IMR-90 (cell line): ENCODE results near the gene THAP12. TPM values are rescaled to one million over a fixed set of nuclear protein-coding genes. Genes with fewer than 3 reads are reported as not detected.

ENCODE experiments used
- ATAC-seq: fragments of 200-7000 bp; cut with Tn5 transposase; 2 replicates; pipeline ENCODE4 v1.9.1; 2020; ENCODE audit warnings: low read depth, mild to moderate bottlenecking, moderate library complexity
- BruUV-seq: library from RNA; stranded (reverse); fragments of 400-500 nt; replicated peaks from 2 replicates; lab custom pipeline; 2021; lab: Mats Ljungman, UMichigan
- CTCF ChIA-PET: fragments of 300-600 bp; formaldehyde crosslinking; extraction: SDS; loops from one replicate; lab custom pipeline; 2021; ENCODE audit warnings: antibody characterized with exemption; lab: Yijun Ruan, JAX
- POLR2A ChIA-PET: fragments of 300-600 bp; sonication (Branson Sonifier 250); formaldehyde crosslinking; loops from one replicate; lab custom pipeline; 2022; ENCODE audit warnings: antibody characterized with exemption; ENCODE audit not compliant: unreplicated experiment; lab: Charles Lee
- DNase-seq: peaks from one replicate; pipeline ENCODE4 v3.0.0; 2013
- H2AFZ ChIP-seq: replicated peaks from 2 replicates; pipeline ENCODE3; 2013; ENCODE audit warnings: low read length, mild to moderate bottlenecking; ENCODE audit not compliant: poor library complexity
- H2AK5ac ChIP-seq: 2 replicates; pipeline ENCODE4 v1.6.1; 2013; ENCODE audit warnings: low read depth, low read length, inconsistent platforms
- H2AK9ac ChIP-seq: replicated peaks from 2 replicates; pipeline ENCODE3; 2013; ENCODE audit warnings: mild to moderate bottlenecking, low read depth, low read length, moderate library complexity; ENCODE audit not compliant: poor library complexity
- H2BK120ac ChIP-seq: 2 replicates; pipeline ENCODE4 v1.6.1; 2013; ENCODE audit warnings: low read depth, low read length, inconsistent platforms
- H2BK15ac ChIP-seq: 3 replicates; pipeline ENCODE4 v1.6.1; 2013; ENCODE audit warnings: low read depth, low read length, inconsistent platforms
- H2BK20ac ChIP-seq: 2 replicates; pipeline ENCODE4 v1.6.1; 2013; ENCODE audit warnings: low read depth, mild to moderate bottlenecking, inconsistent platforms, low read length, moderate library complexity
- H2BK5ac ChIP-seq: 2 replicates; pipeline ENCODE4 v1.6.1; 2013; ENCODE audit warnings: mild to moderate bottlenecking, low read depth, low read length, inconsistent platforms; ENCODE audit not compliant: poor library complexity, severe bottlenecking
- H3K14ac ChIP-seq: replicated peaks from 2 replicates; pipeline ENCODE4 v1.6.1; 2013; ENCODE audit warnings: low read depth, low read length, inconsistent platforms
- H3K18ac ChIP-seq: 2 replicates; pipeline ENCODE4 v1.6.1; 2013; ENCODE audit warnings: low read depth, low read length, control low read depth
- H3K23ac ChIP-seq: 2 replicates; pipeline ENCODE4 v1.6.1; 2013; ENCODE audit warnings: low read depth, low read length, inconsistent platforms
- H3K27ac ChIP-seq: 2 replicates; pipeline ENCODE4 v1.5.1; 2013; ENCODE audit warnings: mild to moderate bottlenecking, control low read depth, low read length; ENCODE audit not compliant: insufficient read depth
- H3K27me3 ChIP-seq: 2 replicates; pipeline ENCODE4 v1.6.1; 2013; ENCODE audit warnings: low read length; ENCODE audit not compliant: control insufficient read depth, insufficient read depth
- H3K36me3 ChIP-seq: 2 replicates; pipeline ENCODE4 v1.6.1; 2013; ENCODE audit warnings: low read length, mixed read lengths; ENCODE audit not compliant: control insufficient read depth, insufficient read depth
- H3K4ac ChIP-seq: 2 replicates; pipeline ENCODE4 v1.6.1; 2013; ENCODE audit warnings: low read depth, low read length, inconsistent platforms
- H3K4me1 ChIP-seq: 2 replicates; pipeline ENCODE4 v1.6.1; 2013; ENCODE audit warnings: low read length, mixed read lengths; ENCODE audit not compliant: control insufficient read depth, insufficient read depth
- H3K4me2 ChIP-seq: 2 replicates; pipeline ENCODE4 v1.6.1; 2013; ENCODE audit warnings: low read depth, mild to moderate bottlenecking, control low read depth, low read length, moderate library complexity
- H3K4me3 ChIP-seq: 2 replicates; pipeline ENCODE4 v1.5.1; 2013; ENCODE audit warnings: low read depth, mild to moderate bottlenecking, control low read depth, low read length, moderate library complexity; ENCODE audit not compliant: insufficient read depth
- H3K56ac ChIP-seq: 2 replicates; pipeline ENCODE4 v1.6.1; 2013; ENCODE audit warnings: low read length, inconsistent platforms; ENCODE audit not compliant: insufficient read depth; ENCODE audit errors: extremely low read depth
- H3K79me1 ChIP-seq, 2 experiments: 2 replicates each; pipeline ENCODE4 v1.6.1; 2013; ENCODE audit warnings: low read length in 2 of 2, inconsistent platforms in 1 of 2, low read depth in 1 of 2
- H3K9ac ChIP-seq: 2 replicates; pipeline ENCODE4 v1.6.1; 2013; ENCODE audit warnings: low read depth, low read length, control low read depth
- H3K9me1 ChIP-seq: 2 replicates; pipeline ENCODE4 v1.6.1; 2013; ENCODE audit warnings: low read length, inconsistent platforms; ENCODE audit not compliant: insufficient read depth
- H3K9me3 ChIP-seq: 2 replicates; pipeline ENCODE4 v1.6.1; 2013; ENCODE audit warnings: low read length; ENCODE audit not compliant: control insufficient read depth, insufficient read depth
- H4K20me1 ChIP-seq: 2 replicates; pipeline ENCODE4 v1.6.1; 2013; ENCODE audit warnings: low read length, inconsistent platforms; ENCODE audit not compliant: insufficient read depth
- H4K5ac ChIP-seq: 2 replicates; pipeline ENCODE4 v1.6.1; 2013; ENCODE audit warnings: mild to moderate bottlenecking, low read depth, low read length, control low read depth
- H4K8ac ChIP-seq, 2 experiments: 2 replicates each; pipeline ENCODE4 v1.6.1; 2013; ENCODE audit warnings: low read depth in 2 of 2, low read length in 2 of 2, control low read depth in 1 of 2, inconsistent platforms in 1 of 2
- H4K91ac ChIP-seq: 2 replicates; pipeline ENCODE4 v1.6.1; 2013; ENCODE audit warnings: low read depth, low read length, inconsistent platforms; ENCODE audit not compliant: insufficient read depth
- BHLHE40 ChIP-seq: fragments of 150-350 bp; IDR thresholded peaks from 2 replicates; pipeline ENCODE4 v1.6.1; 2016; ENCODE audit warnings: mild to moderate bottlenecking, low read depth, low read length
- CEBPB ChIP-seq: IDR thresholded peaks from 2 replicates; pipeline ENCODE4 v1.6.1; 2012; ENCODE audit warnings: low read depth, low read length, improper control_type of control experiment
- CHD1 ChIP-seq: IDR thresholded peaks from 2 replicates; pipeline ENCODE4 v1.6.1; 2012; ENCODE audit warnings: low read depth, low read length, improper control_type of control experiment
- FOS ChIP-seq: fragments of 150-350 bp; IDR thresholded peaks from 2 replicates; pipeline ENCODE4 v1.6.1; 2016; ENCODE audit warnings: low read depth, low read length
- MAZ ChIP-seq: IDR thresholded peaks from 2 replicates; pipeline ENCODE4 v1.6.1; 2012; ENCODE audit warnings: low read depth, mild to moderate bottlenecking, low read length, improper control_type of control experiment, moderate library complexity, borderline replicate concordance
- MXI1 ChIP-seq: IDR thresholded peaks from 2 replicates; pipeline ENCODE4 v1.6.1; 2012; ENCODE audit warnings: low read depth, mild to moderate bottlenecking, low read length, moderate library complexity, borderline replicate concordance
- NFE2L2 ChIP-seq: fragments of 150-350 bp; IDR thresholded peaks from 2 replicates; pipeline ENCODE4 v1.6.1; 2016; ENCODE audit warnings: low read depth, mild to moderate bottlenecking, low read length
- RAD21 ChIP-seq: IDR thresholded peaks from 2 replicates; pipeline ENCODE4 v1.6.1; 2012; ENCODE audit warnings: low read length, improper control_type of control experiment
- RCOR1 ChIP-seq: IDR thresholded peaks from 2 replicates; pipeline ENCODE4 v1.6.1; 2012; ENCODE audit warnings: mild to moderate bottlenecking, low read length, improper control_type of control experiment; ENCODE audit not compliant: insufficient replicate concordance
- SMC3 ChIP-seq: fragments of 150-350 bp; IDR thresholded peaks from 2 replicates; pipeline ENCODE4 v1.6.1; 2016; ENCODE audit warnings: low read depth, mild to moderate bottlenecking, antibody characterized with exemption, low read length, moderate library complexity
- WGBS, 2 experiments: methylation state at CpG; one replicate each; pipeline versions ENCODE4 v1.1.5 to v1.1.7; 2013; ENCODE audit warnings: missing lambda C conversion rate in 2 of 2; ENCODE audit not compliant: insufficient read length in 1 of 2; ENCODE audit errors: extremely low coverage in 2 of 2; 5-methylcytosine and 5-hydroxymethylcytosine counted together
- dilution Hi-C: fragments of 300-500 bp; cut with HindIII; formaldehyde crosslinking; loops from one replicate; pipeline ENCODE4 v1.14.3; 2018; ENCODE audit warnings: low sequenced_read_pairs; ENCODE audit not compliant: unreplicated experiment
- in situ Hi-C: fragments of 300-500 bp; cut with MboI; formaldehyde crosslinking; loops from 3 replicates; pipeline ENCODE4 v1.14.3; 2019; ENCODE audit warnings: low sequenced_read_pairs, inconsistent platforms, mixed read lengths
- intact Hi-C: fragments of 100-400 bp; cut with micrococcal nuclease; formaldehyde crosslinking; loops from 2 replicates; pipeline ENCODE4 v1.10.0; 2022
- polyA plus RNA-seq, 3 experiments: library from polyadenylated mRNA; depleted of rRNA; stranded (reverse); fragments of >200 nt; gene quantifications; 2 replicates each; pipeline ENCODE4 v1.2.3, GENCODE V29; 2012; ENCODE audit warnings: low replicate concordance in 1 of 3
- total RNA-seq: library from RNA; depleted of rRNA; stranded (reverse); fragments of >200 nt; gene quantifications from 2 replicates; pipeline ENCODE4 v1.2.3, GENCODE V29; 2012
- TF ChIP-seq, protein P1 (sequence below): fragments of 150-350 bp; IDR thresholded peaks from 2 replicates; pipeline ENCODE4 v1.6.1; 2017; ENCODE audit warnings: mild to moderate bottlenecking, antibody characterized with exemption, low read length, low read depth
- TF ChIP-seq, protein P2 (sequence below): conservative IDR thresholded peaks from 2 replicates; pipeline ENCODE4 v1.5.1; 2012; ENCODE audit warnings: mild to moderate bottlenecking, low read depth, low read length, improper control_type of control experiment

THAP12 gene
- total and polyA plus RNA-seq, 2 of the 4 experiments (the other 2 are of a cell fraction) = 25.1 to 27.3 TPM

DNA sequence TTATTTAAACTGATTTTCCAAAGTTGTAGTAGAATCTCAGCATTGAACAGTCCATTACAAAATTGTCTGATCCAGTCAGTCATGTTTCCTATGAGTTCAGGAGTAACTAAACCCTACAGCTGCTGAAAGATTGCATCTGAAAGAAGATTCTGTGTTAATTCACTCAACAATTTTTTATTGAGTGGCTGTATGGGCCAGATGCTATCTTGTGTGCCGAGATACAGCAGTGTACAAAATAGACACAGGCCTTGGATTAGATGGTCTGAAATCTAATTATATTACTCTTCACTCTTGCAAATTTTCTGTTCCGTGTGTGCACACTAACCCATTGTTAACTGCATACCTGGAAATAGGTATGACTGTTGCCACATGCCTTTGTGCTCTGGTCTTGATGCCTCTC, 7.5 kb upstream of the THAP12 start:
- no peak overlapping the region for H2AK5ac ChIP-seq
- H2AFZ ChIP-seq = no peak overlapping the region
- H4K8ac ChIP-seq = no peak overlapping the region
- H3K18ac ChIP-seq = no peak overlapping the region
- no peak overlapping the region for H3K14ac ChIP-seq
- POLR2A ChIA-PET = interaction anchor here (0.6 kb wide), 1 partner anchor 14 kb away, joined by 4 read pairs; no protein-coding TSS in a partner anchor
- H2BK5ac ChIP-seq = no peak overlapping the region
- no peak overlapping the region for H3K27ac ChIP-seq
- no peak for ATAC-seq
- H3K4ac ChIP-seq = no peak overlapping the region
- H2BK120ac ChIP-seq = no peak overlapping the region
- TF ChIP-seq RCOR1 = no peak
- TF ChIP-seq, protein P1, sequence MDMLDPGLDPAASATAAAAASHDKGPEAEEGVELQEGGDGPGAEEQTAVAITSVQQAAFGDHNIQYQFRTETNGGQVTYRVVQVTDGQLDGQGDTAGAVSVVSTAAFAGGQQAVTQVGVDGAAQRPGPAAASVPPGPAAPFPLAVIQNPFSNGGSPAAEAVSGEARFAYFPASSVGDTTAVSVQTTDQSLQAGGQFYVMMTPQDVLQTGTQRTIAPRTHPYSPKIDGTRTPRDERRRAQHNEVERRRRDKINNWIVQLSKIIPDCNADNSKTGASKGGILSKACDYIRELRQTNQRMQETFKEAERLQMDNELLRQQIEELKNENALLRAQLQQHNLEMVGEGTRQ = no peak
- no peak for TF ChIP-seq MAZ
- no peak for TF ChIP-seq SMC3
- TF ChIP-seq NFE2L2 = no peak
- TF ChIP-seq MXI1 = no peak
- TF ChIP-seq, protein P2, sequence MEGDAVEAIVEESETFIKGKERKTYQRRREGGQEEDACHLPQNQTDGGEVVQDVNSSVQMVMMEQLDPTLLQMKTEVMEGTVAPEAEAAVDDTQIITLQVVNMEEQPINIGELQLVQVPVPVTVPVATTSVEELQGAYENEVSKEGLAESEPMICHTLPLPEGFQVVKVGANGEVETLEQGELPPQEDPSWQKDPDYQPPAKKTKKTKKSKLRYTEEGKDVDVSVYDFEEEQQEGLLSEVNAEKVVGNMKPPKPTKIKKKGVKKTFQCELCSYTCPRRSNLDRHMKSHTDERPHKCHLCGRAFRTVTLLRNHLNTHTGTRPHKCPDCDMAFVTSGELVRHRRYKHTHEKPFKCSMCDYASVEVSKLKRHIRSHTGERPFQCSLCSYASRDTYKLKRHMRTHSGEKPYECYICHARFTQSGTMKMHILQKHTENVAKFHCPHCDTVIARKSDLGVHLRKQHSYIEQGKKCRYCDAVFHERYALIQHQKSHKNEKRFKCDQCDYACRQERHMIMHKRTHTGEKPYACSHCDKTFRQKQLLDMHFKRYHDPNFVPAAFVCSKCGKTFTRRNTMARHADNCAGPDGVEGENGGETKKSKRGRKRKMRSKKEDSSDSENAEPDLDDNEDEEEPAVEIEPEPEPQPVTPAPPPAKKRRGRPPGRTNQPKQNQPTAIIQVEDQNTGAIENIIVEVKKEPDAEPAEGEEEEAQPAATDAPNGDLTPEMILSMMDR = no peak
- TF ChIP-seq FOS = no peak
- no peak for TF ChIP-seq CEBPB
- no peak for TF ChIP-seq RAD21
- no peak for TF ChIP-seq CHD1
- TF ChIP-seq BHLHE40 = no peak
- no peak overlapping the region for H3K23ac ChIP-seq
- in situ Hi-C loops = no loop called here
- 0 out of 2 replicates have a peak, but pooled peaks cover 2% of the 10 kb centered on the region for H3K36me3 ChIP-seq
- intact Hi-C loops = loop anchor here (10.0 kb wide), 1 partner anchor 286 kb away; the partner anchor contains the start of gene LRRC32
- H3K56ac ChIP-seq = no peak overlapping the region
- no peak overlapping the region for H4K91ac ChIP-seq
- H3K79me1 ChIP-seq = no peaks in the 10 kb centered on the region
- CTCF ChIA-PET = no interaction called here
- H3K4me3 ChIP-seq = no peak overlapping the region
- no peaks in the 10 kb centered on the region for H3K9me3 ChIP-seq
- BruUV-seq = no TSS peak
- no peaks in the 10 kb centered on the region for H4K20me1 ChIP-seq
- H2BK20ac ChIP-seq = no peak overlapping the region
- H3K4me2 ChIP-seq = no peak overlapping the region
- no peak overlapping the region for H2AK9ac ChIP-seq
- WGBS, 2 experiments = no CpG with 5 or more reads among the region's 2 CpGs
- H3K4me1 ChIP-seq = no peaks in the 10 kb centered on the region
- no peak overlapping the region for H2BK15ac ChIP-seq
- no peak overlapping the region for H4K5ac ChIP-seq
- DNase-seq = no peak
- dilution Hi-C loops = no loop called here
- H3K27me3 ChIP-seq = no peaks in the 10 kb centered on the region
- no peaks in the 10 kb centered on the region; the same call in 1 of the 2 replicates for H3K9me1 ChIP-seq
- no peak overlapping the region for H3K9ac ChIP-seq
